Tibial artery (tissue), 4 donors: Measurements from ENCODE around the gene CAPN2.

Source experiments
- DNase-seq, 2 donors: peaks; one replicate each; pipeline ENCODE4 v3.0.0-alpha.2; 2019
- H3K27ac ChIP-seq, 2 donors: fragments of 200-600 bp; sonication (generic) in 1 of 2; 1 replicate in 1 of 2; 2 replicates in 1 of 2; pipeline ENCODE4 v1.5.1; 2018 to 2019; ENCODE audit warnings: mild to moderate bottlenecking in 1 of 2
- H3K27me3 ChIP-seq, 2 donors: fragments of 200-600 bp; sonication (generic) in 1 of 2; one replicate each; pipeline versions ENCODE4 v1.5.1 to v1.6.0; 2016 to 2019
- H3K36me3 ChIP-seq, 3 donors: fragments of 200-600 bp; sonication (generic) in 2 of 3; one replicate each; pipeline ENCODE4 v1.5.1; 2016 to 2019; ENCODE audit warnings: mild to moderate bottlenecking in 2 of 3
- H3K4me1 ChIP-seq, 4 donors: fragments of 200-600 bp; sonication (generic) in 2 of 4; 1 replicate in 3 of 4; 2 replicates in 1 of 4; pipeline ENCODE4 v1.5.1; 2016 to 2019
- H3K4me3 ChIP-seq, 2 donors: fragments of 200-600 bp; sonication (generic) in 1 of 2; 1 replicate in 1 of 2; 2 replicates in 1 of 2; pipeline ENCODE4 v1.5.1; 2018 to 2019; ENCODE audit warnings: mild to moderate bottlenecking in 2 of 2
- H3K9me3 ChIP-seq, 3 donors: fragments of 200-600 bp; sonication (generic) in 1 of 3; one replicate each; pipeline ENCODE4 v1.5.1; 2016 to 2019
- intact Hi-C: fragments of 100-400 bp; cut with DNase I; formaldehyde crosslinking; loops from one replicate; pipeline ENCODE4 v1.15.0; 2023; ENCODE audit warnings: low total_unique reads
- TF ChIP-seq, protein P1 (sequence below), 2 experiments: fragments of 200-600 bp in 1 of 2; fragments of 450-650 bp in 1 of 2; IDR thresholded peaks; one replicate each; pipeline ENCODE4 v1.5.1; 2017 to 2019; ENCODE audit warnings: antibody characterized with exemption in 2 of 2, mild to moderate bottlenecking in 1 of 2, moderate library complexity in 1 of 2

CAPN2 gene

DNA sequence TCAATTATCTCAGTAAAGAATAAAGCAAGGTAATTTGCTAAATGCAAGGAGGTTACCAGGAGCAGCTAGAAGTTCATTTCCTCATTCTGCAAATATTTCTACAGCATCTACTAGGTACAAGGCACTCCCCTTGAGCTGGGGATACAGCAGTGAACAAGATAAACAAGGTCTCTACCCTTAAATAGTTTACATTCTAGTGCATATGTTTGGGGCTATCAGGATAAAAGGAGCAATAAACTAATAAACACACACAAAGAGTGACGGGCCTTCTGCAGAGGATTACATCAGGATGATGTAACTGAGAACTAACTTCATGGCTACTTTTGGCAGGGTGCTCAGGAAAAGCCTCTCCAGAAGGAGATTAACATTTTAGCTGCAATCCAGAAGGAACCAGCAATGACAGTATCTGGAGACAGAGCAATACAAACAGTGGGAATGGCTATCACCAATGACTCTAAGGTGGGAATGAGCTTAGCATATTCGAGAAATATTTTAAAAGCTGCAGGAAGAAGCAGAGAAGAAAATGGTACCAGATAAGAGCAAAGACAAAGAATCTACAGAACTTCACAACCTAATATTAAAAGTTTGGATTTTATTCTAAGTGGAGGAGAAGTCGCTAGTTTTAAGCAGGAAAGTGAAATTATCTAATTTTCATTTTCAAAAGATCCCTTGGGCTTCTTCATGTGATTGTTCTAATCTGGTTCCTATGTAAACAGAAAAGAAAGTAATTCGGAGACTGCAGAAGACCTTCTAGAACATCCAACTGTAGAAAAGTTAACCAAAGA is 107.6 kb downstream of the CAPN2 start:
- Histone ChIP-seq H3K9me3 (no peaks in the 10 kb centered on the region), H3K27me3 (no peaks in the 10 kb centered on the region), H3K4me3 (no peak overlapping the region), H3K27ac (peak overlapping the region in 1 of 2 donors; percentile 52), H3K4me1 (peaks cover 0 to 72% (median 20%) of the 10 kb centered on the region in 4 donors), H3K36me3 (peaks cover 0 to 24% (median 7%) of the 10 kb centered on the region in 3 donors)
- intact Hi-C loops = no loop called here
- TF ChIP-seq, protein P1, sequence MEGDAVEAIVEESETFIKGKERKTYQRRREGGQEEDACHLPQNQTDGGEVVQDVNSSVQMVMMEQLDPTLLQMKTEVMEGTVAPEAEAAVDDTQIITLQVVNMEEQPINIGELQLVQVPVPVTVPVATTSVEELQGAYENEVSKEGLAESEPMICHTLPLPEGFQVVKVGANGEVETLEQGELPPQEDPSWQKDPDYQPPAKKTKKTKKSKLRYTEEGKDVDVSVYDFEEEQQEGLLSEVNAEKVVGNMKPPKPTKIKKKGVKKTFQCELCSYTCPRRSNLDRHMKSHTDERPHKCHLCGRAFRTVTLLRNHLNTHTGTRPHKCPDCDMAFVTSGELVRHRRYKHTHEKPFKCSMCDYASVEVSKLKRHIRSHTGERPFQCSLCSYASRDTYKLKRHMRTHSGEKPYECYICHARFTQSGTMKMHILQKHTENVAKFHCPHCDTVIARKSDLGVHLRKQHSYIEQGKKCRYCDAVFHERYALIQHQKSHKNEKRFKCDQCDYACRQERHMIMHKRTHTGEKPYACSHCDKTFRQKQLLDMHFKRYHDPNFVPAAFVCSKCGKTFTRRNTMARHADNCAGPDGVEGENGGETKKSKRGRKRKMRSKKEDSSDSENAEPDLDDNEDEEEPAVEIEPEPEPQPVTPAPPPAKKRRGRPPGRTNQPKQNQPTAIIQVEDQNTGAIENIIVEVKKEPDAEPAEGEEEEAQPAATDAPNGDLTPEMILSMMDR (IDR thresholded peaks at IDR 0.05) = no peak
- no peak for DNase-seq

DNA sequence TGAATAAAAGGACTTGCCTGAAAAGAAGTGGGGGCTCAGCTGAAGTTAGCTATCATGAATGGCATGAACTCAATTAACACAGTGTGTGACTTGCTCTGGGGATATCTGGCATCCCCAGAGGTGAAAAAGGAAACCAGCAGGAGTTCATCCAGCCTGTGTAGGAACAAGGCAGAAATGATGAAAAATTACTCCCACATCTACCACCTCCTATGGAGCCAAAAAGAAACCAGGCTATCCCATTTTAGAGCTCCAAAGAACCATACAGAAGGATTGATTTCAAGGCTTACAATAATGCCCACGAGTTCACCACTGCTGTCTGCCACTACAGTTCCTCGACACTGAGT is 108.1 kb downstream of the CAPN2 start:
- no peak for DNase-seq
- TF ChIP-seq, protein P1 (IDR thresholded peaks at IDR 0.05) = no peak
- Histone ChIP-seq H3K36me3 (peaks cover 0 to 24% (median 7%) of the 10 kb centered on the region in 3 donors), H3K9me3 (no peaks in the 10 kb centered on the region), H3K27ac (peak overlapping the region in 1 of 2 donors; percentile 52), H3K4me1 (peaks cover 0 to 72% (median 19%) of the 10 kb centered on the region in 4 donors), H3K4me3 (no peak overlapping the region), H3K27me3 (no peaks in the 10 kb centered on the region)
- intact Hi-C loops = no loop called here

DNA sequence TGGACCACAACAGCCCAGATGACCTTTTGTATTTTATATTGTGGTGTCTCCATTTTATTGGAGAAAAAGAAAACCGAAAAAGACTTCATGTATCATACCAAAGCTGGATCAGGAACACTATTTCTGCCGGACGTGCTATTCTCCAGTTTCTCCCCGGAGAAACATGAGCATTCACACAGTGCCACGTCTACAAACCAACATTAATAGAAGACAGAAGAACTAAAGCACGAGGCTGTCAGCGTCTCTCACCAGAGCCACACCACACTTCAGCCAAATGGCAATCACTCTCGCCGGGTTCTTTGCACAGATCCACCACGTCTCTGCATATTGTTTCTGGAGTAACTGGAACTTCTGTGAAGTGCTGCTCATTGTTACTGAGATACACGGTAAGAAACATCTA is 108.6 kb downstream of the CAPN2 start:
- TF ChIP-seq, protein P1 (IDR thresholded peaks at IDR 0.05) = no peak
- peak overlapping the region in 1 of 2 donors; percentile 52 for H3K27ac ChIP-seq
- H3K27me3 ChIP-seq = no peaks in the 10 kb centered on the region
- intact Hi-C loops = no loop called here
- no peak for DNase-seq
- no peaks in the 10 kb centered on the region for H3K9me3 ChIP-seq
- no peak overlapping the region for H3K4me3 ChIP-seq
- H3K4me1 ChIP-seq = peaks cover 0 to 72% (median 19%) of the 10 kb centered on the region in 4 donors
- peaks cover 0 to 24% (median 7%) of the 10 kb centered on the region in 3 donors for H3K36me3 ChIP-seq

DNA sequence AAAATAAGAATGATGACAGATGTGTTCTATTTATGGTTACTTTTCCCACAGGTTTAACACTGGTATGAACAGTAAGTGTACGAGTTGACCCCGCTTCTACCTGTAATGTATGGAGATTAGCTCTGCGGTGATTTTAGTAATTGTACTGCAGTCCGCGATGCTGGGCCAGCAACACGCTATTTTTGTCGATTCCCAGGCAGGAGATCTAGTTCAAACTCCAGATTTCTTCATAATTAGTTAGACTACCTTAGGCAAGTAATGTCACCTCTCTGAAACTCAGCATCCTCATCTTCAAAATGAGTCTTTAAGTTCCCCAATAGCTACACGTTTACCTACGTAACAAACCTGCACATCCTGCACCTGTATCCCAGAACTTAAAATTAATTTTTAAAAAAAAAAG is 111.9 kb downstream of the CAPN2 start:
- intact Hi-C loops = no loop called here
- Histone ChIP-seq H3K27ac (no peak overlapping the region), H3K36me3 (peaks cover 0 to 13% (median 0%) of the 10 kb centered on the region in 3 donors), H3K4me3 (no peak overlapping the region), H3K9me3 (no peaks in the 10 kb centered on the region), H3K4me1 (peaks cover 0 to 88% (median 33%) of the 10 kb centered on the region in 4 donors), H3K27me3 (no peaks in the 10 kb centered on the region)
- DNase-seq = no peak
- TF ChIP-seq, protein P1 (IDR thresholded peaks at IDR 0.05) = no peak

DNA sequence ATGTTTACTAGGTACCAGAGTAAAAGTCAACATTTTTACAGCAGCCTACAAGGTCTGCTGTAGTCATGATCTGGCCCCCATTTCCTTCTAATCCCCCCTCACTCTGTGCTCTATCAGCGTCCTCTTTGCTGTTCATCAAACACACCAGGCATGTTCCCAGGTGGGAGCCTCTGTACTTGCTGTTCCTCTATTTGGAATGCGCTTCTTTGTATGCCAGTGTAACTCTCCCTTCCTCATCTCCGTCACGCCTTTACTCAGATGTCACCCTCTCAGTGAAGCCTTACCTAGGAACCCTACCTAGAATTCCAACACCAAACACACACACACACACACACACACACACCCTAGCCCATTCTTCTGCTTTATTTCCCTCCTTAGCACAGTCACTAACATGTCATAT is 112.4 kb downstream of the CAPN2 start:
- peaks cover 0 to 88% (median 34%) of the 10 kb centered on the region in 4 donors for H3K4me1 ChIP-seq
- intact Hi-C loops = no loop called here
- DNase-seq = no peak
- no peaks in the 10 kb centered on the region for H3K9me3 ChIP-seq
- TF ChIP-seq, protein P1 (IDR thresholded peaks at IDR 0.05) = no peak
- H3K36me3 ChIP-seq = peaks cover 0 to 9% (median 0%) of the 10 kb centered on the region in 3 donors
- H3K4me3 ChIP-seq = no peak overlapping the region
- no peak overlapping the region for H3K27ac ChIP-seq
- no peaks in the 10 kb centered on the region for H3K27me3 ChIP-seq
